ENCODE results near the gene PLPP7.
"Not testable (repeated sequence)": the region's sequence is repeated elsewhere in the genome, so short reads cannot be mapped to it uniquely, and the experiment has no call there.

Gene PLPP7

DNA sequence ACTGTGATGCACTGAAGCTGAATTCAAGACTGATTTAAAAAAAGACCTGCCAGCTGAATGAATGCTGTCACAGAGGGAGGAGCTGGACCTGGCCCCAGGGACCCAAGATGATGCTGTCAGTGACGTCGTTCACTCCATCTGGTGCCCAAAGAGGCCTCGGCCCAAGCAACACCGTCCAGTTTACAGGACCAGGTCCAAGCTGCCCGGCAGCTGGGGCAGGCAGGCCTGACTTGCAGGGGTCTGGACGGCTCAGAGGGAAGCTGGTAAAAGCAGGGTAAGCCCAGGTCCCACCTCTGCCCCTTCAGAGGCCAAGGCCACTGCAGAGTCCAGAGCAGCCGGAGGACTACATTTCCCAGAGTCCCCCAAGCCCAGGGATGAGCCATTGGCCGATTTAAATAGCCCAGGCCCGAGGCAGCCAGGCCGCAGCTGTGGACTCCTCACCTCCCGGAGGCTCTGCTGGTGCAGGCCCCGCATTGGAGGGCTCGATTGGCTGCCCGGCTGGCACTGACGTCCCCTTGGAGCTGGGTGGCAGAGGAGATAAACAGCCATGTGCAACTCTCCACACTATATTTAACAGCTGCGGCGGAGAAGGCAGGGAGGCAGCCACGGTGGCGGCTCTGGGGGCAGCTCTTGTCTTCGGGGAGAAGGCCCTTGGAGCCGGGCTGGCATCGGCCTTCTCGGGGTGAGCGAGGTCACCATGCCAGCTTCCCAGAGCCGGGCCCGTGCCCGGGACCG is at the start of gene PLPP7:
TSS of gene PLPP7 (plus strand) at position 423 of the 735 bp plus-strand sequence. CDS start at position 698, 275 bp downstream.
- DNase-seq (ENCODE audit: low read depth in 3 of 3) = no peak

DNA sequence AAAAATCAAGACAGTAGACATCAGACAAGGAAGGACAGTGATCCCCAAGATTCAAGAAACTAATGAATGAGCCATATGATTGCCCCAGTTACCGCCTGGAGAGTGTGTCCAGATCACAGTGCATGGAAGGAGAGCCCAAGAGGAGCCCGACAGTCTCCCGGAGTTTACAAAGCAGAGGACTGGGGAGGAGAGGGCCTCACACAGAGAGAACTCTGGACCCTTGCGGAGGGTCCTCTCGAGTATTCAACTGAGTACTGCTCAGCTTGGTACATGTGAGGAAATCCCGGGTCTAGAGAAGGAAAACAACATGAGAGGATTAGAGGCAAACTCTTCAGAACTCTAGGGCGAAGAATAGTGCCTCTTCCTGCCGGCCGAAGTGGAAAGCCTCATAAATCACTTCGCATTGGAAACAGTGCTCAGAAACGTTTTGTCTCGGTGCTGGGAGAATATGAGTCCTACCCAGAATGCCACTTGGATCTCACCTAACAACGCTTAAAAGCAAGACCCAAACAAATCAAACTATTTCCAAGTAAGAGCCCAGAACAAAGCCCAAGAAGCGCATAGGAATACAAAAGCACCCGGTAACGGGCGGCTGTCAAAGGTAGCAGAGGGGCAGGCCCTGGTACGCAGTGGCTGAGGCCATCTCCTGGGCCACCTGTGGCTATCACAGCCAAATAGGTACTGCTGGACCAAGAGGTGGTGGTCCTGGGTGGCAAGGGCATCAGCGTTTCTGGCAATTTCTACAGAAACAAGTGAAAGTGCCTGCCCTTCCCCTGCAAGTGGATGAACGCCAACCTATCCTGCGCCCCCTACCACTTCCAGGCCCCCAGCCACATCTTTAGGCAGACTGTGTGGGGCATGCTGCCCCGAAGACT is 49.2 kb upstream of the PLPP7 start:
- DNase-seq (ENCODE audit: low read depth in 3 of 3) = no peak

DNA sequence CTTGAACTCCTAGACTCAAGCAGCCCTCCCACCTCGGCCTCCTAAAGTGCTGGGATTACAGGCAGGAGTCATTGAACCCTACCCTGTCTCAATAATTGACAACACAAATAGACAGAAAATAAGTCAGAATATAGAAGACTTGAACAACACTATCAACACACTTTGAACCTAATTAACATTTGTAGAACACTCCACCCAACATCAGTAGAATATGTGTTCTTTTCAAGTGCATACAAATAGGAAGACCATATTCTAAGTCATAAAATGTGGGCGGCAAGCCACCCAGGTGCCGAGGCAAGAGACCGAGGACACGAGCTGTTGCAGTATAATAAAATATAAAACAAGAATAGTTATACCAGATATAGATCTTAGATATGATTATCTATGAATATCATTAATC is 45.2 kb upstream of the PLPP7 start:
- DNase-seq (ENCODE audit: low read depth in 3 of 3) = not testable (repeated sequence)

DNA sequence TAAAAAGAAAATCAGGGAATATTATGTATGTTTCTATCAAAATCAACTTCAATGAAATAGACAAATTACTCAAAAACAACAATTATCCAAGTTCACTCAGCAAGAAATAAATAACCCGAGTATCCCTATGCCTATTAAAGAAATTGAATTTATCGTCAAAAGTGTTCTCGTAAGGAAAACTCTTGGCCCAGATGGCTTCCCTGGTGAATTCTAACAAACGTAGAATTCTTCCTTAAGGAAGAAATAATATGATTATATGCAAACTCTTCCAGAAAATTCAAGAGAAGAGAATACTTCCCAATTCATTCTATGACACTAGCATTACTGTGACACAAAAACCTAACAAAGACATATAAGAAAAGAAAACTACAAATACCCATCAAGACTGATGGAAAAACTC is 42.9 kb upstream of the PLPP7 start:
- DNase-seq (ENCODE audit: low read depth in 3 of 3) = no peak

DNA sequence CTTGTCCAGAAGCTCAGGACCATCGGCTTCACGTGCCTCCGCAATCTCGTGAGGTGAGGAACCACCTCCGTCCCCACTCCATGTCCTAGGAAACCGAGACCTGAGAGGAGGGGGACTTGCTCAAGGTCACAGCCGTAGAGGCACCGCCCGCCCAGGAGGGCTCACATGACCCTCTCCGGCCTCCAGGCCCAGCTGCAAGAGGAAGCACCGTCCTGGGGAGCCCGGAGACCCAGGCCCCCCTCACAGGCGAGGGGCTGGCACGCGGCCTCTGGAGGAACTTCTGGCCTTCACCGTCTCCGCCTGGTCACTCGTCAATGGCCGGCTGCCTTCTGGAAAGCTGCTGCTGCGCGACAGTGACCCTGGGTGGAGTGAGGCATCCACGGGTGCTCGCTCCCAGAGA is 37.4 kb upstream of the PLPP7 start:
- no peak for DNase-seq (ENCODE audit: low read depth in 3 of 3)

DNA sequence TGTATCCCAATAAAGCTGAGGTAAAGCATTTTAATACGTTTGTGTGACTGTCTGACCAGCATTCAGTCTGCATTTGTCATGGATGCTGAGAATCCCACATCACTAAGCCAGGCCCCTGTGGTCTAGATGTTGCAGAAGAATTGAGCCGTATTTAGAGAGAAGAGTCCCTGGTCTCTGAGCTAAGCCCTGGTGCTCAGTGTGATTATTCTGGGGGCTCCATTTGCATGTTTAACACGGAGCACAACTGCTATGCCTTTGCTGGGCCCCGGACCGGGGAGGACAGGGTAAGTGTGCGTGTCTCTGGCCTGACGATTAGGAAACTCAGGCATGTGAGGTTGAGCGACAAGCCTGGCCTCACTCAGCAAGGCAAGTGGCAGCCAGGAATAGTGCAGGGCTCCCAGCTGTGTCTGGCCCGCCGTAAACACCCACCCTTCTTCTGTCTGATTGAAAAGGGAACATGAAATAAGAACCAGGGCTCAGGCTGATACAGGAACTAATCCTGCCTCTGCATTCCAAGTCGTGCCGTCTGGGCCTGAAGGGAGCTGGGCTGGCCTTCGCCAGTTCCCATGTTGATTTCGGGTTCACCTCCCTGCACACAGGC is 35.5 kb upstream of the PLPP7 start:
- DNase-seq (ENCODE audit: low read depth in 3 of 3) = no peak

DNA sequence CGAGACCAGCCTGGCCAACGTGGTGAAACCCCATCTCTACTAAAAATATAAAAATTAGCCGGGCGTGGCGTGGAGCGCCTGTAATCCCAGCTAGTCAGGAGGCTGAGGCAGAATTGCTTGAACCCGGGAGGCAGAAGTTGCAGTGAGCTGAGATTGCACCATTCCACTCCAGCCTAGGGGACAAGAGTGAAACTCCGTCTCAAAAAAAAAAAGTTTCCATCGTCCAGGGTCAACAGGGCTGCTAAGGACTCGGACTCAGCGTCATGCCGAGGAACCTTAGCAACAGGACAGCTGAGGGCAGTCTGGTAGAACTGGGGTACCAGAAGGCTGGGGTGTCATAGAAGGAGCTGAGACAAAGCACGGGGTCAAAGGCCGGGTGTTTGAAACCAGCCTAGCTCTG is 34.9 kb upstream of the PLPP7 start:
- DNase-seq (ENCODE audit: low read depth in 3 of 3) = no peak

DNA sequence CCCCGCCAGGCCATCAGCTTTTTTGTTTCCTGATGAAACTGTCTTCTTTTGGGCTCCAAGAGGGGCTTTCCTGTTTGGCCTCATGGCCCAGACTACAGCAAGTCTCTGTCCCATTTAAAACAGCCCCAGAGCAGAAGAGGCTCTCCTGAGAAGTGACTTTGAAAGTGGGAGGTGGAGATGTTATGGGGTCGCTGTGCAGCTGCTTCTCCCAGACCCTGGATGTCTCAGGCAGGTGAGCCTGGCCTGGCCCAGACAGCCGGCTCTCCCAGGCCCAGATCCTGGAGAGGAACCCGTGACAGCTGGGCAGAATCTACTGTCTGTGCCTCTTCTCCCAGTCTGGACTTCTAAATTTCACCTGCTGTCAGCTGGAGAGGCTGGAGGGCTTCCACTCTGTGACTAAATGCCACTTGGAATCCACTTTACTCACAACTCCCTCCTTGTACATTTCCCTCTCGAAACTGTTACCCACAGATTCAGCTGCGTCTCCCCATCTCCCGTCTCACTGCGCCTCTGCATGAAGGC is 33.8 kb upstream of the PLPP7 start:
- DNase-seq (ENCODE audit: low read depth in 3 of 3) = no peak

DNA sequence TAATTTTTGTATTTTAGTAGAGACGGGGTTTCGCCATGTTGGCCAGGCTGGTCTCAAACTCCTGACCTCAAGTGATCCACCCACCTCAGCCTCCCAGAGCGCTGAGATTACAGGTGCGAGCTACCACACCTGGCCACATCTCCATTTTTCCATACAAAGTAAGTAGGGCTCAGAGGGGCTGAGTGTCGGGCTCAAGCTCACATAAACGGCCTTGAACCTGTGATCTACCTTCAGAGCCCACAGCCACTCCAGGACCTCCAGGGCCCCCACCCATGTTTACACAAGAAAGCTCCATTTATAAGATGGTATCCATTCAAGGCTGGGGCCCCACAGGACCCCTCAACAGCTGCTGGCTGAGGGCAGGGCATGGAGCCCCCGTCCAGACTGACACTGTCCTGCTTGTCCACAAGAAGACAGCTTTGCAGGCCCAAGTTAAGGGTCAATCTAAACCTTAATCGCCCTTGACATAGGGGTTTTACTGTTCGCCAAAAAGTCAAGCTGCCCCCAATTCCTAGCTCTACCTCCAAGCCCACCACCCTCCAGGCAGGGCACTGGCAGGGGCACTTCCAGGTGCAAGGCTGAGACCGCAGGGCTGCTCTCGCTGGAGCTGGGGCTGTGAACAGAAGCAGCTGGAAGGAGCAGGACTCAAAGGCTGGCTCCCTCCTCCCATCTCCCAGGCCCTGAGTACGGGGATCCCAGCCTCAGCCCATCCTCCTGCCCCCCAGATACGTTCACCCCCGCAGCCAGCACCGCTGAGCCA is 32.1 kb upstream of the PLPP7 start:
- DNase-seq (ENCODE audit: low read depth in 3 of 3) = no peak

DNA sequence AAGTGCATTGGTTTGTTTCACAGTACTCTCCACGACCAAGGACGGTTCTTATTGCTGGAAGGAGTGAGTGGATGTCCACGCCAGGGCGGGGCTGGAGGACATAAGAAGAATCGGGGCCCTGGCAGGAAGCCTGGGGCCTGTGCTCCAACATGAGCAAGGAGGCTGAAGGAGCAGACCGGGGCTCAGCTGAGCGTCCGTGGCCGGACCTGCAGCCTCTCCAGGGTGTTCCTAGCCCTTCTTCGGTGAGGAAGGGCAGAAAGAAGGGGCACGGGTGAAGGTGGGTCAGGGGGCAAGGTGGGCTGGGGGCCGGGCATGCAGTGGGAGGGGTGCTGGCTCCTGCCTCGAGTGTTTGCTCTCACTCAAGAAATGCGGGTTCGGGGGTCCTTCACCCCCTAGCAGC is 31.3 kb upstream of the PLPP7 start:
- no peak for DNase-seq (ENCODE audit: low read depth in 3 of 3)

DNA sequence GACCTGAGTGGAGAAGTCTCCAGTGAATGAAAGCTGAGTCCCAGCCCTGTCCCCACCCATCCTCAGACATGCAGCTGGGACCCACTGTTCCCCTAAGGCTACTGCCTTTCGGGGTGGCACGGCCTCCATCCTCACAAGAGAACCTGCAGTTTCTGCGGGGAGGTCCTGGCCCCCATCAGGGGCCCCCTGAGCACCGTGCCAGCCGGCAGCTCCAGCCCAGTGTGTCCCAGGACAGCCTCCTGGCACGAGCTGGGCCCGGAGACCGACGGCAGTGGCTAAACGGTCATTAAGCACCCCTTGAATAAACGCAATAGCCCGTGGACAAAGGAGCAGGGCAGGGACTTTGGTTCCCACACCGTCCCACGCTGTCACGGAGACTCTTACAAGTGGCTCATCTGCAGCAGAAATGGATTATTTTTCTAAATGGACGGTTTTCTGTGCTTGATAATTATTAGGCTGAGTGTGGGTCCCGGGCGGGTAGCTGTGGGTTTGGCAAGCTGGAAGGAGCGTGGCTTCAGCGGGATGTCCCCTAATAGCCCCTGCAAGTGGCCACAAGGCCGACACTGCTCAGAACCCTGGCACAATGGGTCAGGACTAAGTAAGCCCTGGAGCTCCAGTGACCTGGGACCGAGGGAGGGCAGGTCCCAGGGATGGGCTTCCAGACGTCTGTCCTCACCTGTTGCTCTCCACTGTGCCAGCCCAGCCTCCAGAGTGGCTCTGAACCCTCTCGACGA is 30.7 kb upstream of the PLPP7 start:
- no peak for DNase-seq (ENCODE audit: low read depth in 3 of 3)

DNA sequence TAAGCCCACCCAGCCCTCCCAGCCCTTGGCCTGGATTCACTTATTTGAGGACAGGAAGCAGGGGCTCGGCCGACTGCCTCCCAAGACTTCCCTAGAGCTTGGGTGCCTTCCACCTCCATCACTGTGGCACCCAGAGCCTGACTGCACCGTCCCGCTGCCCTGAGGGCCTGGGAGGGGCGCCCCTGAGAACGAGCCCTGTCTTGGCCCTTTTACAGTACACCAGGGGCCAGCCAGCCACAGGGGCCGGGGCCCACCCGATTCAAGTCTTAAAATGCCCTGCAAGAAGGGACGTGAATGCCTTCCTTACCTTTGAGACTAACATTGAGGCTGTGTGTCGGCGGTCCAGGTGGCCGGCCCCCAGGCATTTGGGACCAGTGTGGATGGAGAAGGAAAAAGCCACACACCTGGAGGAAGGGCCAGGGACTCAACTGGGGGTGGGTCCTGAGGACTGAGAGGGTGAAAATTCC is 30.1 kb upstream of the PLPP7 start:
- no peak for DNase-seq (ENCODE audit: low read depth in 3 of 3)

DNA sequence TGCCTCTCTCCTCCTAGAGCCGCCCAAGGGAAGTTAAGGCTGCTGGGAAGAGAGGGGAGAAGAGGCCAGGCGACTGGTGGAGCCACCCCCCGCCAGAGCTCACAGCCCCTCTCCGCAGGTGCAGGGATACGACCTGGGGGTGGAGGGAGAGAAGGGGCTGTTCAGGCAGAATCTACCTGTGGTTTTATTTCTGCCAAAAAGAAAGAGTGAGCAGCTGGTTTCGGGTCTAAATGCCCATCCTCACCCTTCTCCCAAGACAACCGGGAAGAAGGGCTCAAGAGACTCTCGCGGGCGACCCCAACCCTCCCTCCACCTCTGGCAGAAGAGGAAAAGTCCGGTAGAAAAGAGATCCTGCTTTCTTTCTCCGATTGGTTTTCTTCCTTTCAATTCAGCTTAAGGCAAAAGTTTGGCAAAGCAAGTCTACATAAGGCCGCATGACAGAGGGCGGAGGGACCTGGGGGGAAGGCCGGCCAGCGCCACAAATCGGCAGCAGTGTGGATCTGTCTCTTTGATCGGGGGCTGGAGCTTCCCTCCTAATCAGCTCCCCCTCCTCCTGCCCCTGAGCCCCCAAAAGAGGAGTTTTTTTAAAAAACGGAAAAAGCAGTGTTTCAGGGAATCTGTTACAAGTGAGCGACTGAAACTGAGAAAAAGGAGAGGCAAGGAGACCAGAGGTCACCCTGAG is 29.5 kb upstream of the PLPP7 start:
- DNase-seq (ENCODE audit: low read depth in 3 of 3) = no peak

DNA sequence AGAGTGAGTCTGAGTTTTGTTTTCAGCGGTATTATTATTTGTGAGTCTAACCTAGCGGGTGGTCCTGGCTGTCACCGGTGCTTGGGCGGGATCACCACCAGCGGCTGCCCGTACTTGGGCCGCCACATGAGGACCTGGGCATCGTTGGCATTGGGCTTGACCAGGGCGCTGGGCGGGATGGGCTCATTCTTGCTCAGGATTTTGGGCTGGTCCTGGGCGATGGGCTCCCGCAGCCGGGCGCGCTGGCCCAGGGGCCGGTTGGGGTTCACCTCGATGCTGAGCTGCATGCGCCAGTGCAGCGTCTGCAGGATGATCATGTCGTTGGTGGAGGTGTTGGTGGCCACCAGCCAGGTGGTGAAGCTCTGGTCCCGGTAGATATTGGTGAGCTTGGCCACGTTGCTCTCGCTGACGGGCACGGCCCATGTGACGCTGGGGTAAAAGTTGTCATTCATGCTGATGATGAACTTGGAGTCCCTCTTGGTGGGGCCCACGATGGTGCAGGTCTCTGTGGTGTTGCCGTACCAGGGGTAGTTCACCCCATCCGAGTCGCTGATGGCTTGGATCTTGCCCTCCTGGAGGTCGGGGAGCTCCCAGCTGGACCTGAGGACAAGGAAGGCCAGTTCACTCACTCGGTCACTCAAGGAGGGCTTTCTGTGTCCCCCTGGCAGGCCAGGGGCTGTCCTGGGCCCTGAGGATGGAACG is 28.6 kb upstream of the PLPP7 start:
- DNase-seq (ENCODE audit: low read depth in 3 of 3) = no peak

DNA sequence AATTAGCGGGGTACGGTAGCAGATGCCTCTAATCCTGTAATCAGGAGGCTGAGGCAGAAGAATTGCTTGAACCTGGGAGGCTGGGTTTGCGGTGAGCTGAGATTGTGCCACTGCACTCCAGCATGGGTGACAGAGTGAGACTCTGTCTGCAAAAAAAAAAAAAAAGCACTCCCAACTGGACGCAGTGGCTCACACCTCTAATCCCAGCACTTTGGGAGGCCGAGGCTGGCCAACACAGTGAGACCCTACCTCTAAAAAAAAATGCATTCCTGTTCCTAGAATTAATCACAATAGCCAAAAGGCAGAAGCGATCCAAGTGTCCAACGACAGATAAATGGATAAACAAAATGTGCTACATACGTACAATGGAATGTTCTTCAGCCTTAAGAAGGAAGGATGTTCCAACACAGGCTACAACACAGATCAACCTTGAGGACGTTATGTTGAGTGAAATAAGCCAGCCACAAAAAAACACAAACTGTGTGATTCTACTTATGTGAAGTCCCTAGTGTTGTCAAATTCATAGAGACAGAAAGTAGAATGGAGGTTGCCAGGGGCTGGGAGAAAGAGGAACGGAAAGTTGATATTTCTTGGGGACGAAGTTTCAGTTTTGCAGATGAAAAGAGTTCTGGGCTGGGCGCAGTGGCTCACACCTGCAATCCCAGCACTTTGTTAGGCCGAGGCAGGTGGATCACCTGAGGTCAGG is 27.0 kb upstream of the PLPP7 start:
- DNase-seq (ENCODE audit: low read depth in 3 of 3) = no peak

DNA sequence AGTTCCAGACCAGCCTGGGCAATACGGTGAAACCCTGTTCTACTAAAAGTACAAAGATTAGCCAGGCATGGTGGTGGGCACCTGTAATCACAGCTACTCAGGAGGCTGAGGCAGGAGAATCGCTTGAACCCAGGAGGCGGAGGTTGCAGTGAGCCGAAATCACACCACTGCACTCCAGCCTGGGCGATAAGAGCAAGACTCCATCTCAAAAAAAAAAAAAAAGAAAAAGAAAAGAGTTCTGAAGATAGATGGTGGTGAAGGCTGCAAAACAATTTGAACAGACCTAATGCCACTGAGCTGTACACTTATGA is 26.5 kb upstream of the PLPP7 start:
- not testable (repeated sequence) for DNase-seq (ENCODE audit: low read depth in 3 of 3)

DNA sequence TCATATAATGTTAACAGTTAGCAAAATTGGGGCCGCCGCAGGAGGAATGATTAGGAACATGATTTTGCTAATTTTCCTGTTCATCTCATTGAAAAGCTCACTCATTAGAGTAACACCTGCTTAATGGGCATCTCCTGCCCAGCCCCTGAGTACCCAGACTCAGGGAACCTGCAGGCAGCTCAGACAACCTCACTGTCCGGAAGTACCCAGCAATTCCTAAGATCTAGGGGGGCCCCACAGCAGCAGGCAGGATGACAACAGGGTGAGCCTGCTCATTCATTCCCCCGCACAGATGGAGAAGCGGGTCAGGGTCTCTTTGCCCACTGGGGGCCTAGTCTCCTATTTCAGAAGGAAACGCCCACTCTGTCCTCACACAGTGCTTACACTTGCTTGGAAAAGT is 25.8 kb upstream of the PLPP7 start:
- DNase-seq (ENCODE audit: low read depth in 3 of 3) = no peak

DNA sequence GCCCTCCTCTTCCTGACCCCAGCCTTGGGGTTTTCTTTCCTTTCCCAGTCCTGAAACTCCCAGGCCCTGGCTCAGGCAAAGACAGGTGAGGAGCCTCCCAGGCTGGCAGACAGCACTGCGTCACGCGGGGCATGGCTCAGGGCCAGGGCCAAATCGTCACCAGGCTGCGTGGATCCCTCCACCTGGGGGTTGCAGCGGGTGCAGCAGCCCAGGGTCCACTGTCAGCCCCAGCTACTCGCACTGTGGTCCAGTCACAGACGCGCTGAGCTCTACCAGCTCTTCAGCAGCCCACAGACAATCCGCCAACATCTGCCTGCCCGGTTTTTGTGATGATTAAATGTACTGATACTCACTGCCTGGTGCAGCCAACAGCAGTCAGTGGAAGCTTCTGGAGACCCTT is 25.3 kb upstream of the PLPP7 start:
- no peak for DNase-seq (ENCODE audit: low read depth in 3 of 3)
